ENCODE data around the gene LRRC2.

LRRC2 gene

DNA sequence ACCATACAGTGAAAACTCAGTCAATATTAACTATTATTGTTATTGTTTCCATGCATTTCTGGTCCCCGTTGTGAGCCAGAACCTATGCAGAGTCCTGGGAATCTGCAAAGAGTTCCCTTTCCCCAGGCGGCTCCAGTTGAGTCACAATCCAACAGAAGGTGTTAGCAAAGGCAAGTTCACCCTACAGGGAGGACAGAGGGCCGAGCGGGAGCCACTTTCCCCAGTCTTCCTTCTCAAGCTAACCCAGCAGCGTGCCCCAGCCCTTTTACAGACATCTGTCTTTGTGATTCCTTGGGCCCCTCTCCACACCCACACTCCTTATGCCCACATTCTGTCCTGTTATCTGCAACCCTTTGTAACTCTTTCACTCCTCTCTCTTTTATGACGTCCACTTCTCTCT lies 88.3 kb downstream of the LRRC2 start:
- DNase-seq (ENCODE audit: low read depth), result no peak

DNA sequence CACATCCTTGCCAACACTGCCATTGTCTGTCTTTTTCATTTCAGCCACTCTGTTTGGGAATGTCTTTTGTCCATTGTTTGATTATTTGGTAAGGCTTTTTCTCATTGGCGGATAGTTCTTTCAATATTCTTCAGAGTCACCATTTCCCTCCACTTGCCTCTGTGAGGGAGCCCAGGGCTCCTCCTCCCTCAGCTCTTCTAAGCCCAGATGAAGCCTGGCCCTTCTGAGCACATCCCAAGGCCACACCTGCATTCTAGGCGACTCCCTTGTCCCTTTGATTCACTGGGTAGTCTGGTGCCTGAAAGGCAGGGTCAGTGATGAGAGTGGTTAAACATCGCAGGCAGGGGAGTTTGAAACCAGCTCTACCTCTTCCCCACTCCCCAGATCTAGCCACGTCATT lies 89.0 kb downstream of the LRRC2 start:
- no peak for DNase-seq (ENCODE audit: low read depth)

DNA sequence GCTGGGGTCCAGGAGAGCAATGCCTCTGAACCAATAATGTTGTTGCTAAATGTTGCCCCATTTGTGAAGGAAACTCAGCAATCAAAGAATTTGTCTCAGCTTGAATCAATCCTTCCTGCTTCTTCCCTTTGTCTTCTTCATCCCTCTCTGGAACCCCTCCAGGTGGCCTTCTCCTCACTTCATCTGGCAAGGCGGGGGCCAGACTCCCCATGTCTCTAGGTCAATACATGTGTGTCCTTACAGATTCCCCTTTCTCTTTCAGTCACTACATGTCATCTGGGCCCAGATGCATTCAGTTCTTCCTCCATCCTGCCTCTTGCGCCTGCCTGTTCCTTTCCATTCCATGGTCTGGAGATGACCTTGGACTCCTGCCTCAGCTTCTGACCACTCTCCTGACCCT lies 93.4 kb downstream of the LRRC2 start:
- no peak for DNase-seq (ENCODE audit: low read depth)

DNA sequence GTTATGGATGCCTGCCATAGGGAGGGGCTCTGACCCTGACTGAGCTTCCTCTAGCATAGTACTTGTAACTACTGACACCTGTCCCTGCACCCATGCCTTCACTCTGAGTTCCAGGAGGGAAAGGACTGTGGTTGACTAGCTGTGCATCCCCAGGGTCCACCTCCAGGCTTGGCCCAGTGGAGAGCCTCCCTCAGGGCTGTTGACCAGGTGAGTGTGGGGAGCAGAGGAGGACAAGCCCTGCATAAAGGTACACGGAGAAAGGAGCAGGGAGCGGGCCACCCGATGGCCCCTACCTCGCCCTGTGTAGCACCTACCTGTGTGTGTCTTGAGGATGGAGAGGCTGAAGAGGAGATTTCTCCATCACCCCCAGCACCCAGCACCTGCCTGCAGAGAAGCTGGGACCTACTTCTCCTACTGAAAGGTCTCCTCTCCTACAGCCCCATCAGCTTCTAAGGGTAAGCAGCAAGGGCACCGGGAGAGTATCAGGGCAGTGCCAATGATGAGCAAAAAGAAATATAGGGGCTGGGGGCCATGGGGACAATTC lies 94.7 kb downstream of the LRRC2 start:
- no peak for DNase-seq (ENCODE audit: low read depth)

DNA sequence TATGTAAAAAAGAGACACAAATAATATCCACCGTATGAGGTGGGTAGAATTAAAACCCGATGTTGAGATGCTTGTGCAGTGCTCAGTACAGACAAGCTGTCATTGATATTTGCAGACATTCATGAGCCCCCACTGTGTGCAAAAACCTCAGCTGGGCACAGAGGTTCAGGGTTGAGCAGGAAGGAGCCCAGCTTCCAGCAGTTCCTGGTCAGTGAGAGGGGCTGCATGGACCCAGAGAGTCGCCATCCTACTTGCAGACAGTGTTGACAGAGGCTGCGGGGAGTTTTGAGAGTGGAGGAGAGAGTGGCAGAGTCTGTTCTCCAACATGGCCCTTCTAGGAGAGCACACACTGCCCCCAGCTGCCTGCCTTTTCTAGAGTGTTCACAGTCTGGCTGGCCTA lies 95.3 kb downstream of the LRRC2 start:
- no peak for DNase-seq (ENCODE audit: low read depth)

DNA sequence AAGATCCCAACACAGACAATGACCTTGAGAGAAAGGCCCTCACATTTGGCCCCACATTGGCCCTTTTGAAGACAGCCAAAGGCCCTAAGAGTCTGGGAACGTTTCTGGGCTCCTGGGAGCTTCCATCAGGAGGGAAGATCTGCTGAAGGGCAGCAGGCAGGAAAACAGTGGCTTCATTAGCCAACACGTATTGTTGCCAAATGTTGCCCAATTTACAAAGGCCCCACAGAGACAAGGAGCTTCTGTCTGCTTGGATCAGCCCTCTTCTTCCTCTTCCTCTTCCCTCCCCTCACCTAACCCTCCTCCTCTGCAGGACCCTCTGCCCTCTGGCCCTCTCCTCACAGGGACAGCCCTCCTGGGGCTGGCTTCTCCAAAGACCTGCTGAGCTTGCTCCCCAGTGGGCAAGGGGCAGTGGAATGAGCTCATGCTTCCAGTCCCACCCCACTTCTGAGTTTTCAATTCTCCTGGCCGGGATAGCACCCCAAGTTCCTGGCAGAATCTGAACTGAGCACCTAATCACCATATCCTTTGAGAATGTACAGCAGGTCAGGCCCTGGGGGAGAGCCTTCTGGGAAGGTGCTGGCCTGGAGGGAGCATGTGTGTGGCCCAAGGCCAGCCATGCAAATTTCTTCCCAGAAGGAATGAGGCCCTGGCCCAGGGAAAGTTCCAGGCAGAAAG lies 96.3 kb downstream of the LRRC2 start:
- no peak for DNase-seq (ENCODE audit: low read depth)

DNA sequence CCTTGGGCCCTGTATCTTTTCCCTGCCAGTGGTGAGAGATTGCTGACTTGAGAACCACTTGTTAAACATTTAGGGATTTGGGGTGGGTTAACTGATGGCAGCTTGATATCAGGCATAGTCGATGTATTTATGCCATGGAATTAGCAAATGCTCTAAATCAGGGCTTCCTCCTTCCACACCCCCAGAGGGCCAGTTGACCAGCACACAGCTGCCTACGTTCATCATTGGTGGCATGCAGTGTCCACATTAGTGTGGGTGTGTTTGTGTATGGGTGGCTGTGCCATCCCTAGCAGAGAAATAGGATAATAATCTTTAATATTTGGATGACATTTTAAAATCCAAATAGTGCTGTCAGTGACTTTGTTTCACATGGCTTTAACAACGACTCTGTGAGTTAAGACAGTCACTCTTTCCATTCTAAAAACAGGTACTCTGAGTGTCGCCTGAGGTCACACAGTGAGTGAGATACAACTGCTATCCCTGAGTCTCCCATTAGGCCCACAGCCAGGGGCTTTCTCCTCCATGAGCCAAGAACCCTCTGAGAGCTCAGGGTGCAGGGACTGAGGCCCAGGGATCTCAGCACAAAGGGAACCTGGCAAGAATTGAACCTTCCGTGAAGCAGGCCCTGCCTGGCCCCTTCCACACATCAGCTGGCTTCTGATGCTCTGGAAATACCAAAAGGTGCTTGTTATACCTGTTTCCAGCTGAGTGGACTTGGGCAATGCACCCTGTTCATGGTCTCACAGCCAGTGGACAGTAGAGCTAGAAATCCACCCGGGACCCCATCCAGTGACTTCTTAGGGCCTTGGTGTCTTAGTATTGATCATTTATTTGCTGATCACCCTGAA lies 97.1 kb downstream of the LRRC2 start:
- DNase-seq (ENCODE audit: low read depth), result no peak

DNA sequence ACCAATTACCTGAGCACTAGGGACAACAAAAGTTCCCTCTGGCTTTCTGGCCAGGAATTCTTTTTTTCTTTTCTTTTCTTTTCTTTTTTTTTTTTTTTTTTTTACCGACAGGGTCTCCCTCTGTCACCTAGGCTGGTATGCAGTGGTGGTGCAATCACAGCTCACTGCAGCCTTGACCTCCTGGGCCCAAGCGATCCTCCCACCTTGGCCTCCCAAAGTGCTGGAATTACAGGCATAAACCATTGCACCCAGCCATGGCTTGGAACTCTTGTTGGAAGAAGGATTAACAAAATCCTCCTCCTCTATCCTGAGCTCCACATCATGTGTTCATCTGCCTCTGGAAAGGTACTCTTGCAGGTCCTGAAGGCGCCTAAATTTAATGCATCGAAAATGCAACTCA lies 98.5 kb downstream of the LRRC2 start:
- no peak for DNase-seq (ENCODE audit: low read depth)

DNA sequence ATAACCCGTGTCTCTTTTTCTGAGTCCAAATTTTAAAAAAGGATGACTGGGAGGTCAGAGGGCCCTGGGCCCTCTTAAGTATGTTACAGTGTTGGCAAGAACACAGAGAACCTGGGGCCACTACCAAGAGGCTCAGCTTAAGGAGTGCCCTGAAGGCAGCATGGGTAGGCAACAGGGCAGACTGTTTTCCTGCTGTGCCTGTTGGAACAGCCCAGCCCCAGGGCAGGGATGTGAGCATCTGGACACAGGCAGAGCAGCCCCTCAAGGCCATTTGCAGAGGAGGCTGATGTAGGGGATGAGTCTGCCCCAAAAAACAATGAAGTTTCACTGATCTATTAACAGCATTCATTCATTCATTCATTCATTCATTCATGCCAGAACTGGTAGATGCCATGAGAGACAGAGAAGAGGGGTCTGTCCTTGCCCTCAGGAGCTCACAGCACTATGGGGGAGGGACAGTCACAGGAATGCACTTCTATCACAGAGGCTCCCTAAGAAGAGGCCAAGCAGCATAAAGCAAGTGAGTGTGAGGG lies 99.2 kb downstream of the LRRC2 start:
- no peak for DNase-seq (ENCODE audit: low read depth)

DNA sequence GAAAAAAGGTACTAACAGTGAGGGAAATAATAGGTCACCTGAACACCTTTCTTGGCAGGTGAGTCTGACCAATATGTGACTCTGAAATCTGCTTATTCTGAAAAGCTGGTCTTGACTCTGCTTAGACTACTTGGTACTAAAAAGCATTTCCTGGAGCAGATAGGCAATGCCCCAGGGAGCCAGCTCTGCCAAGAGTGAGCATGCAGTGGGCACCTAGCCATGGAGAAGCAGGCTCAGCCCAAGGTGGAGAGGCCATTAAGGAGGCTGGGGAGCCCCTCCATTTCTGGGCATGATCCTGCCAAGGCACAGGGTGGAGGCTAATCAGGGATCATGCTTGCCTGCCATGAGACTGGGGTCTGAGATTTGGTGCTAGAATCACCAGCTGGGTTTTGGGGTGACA lies 99.8 kb downstream of the LRRC2 start:
- no peak for DNase-seq (ENCODE audit: low read depth)

Measured in HS-27A (cell line).